GM12878 (cell line): ENCODE data around the gene RAB12. TPM values are rescaled to one million over a fixed set of nuclear protein-coding genes. Genes with fewer than 3 reads are reported as not detected.
"Not testable (repeated sequence)": the region's sequence is repeated elsewhere in the genome, so short reads cannot be mapped to it uniquely, and the experiment has no call there.

Experiments
- ATAC-seq: fragments of 200-7000 bp; cut with Tn5 transposase; 3 replicates; pipeline ENCODE4 v1.9.1; 2020; ENCODE audit warnings: mild to moderate bottlenecking, moderate library complexity
- BruUV-seq: library from RNA; stranded (reverse); fragments of 400-500 nt; replicated peaks from 2 replicates; lab custom pipeline; 2021; lab: Mats Ljungman, UMichigan
- CTCF ChIA-PET: fragments of 300-600 bp; sonication (Branson Sonifier 250); formaldehyde crosslinking; extraction: SDS; loops from one replicate; lab custom pipeline; 2021; ENCODE audit warnings: inconsistent platforms; lab: Yijun Ruan, JAX
- POLR2A ChIA-PET: fragments of 350-600 bp; formaldehyde crosslinking; extraction: SDS; loops from one replicate; lab custom pipeline; 2021; ENCODE audit warnings: inconsistent platforms; lab: Charles Lee
- RAD21 ChIA-PET: fragments of 300-600 bp; sonication (Branson Sonifier 250); formaldehyde crosslinking; loops from one replicate; lab custom pipeline; 2023; ENCODE audit warnings: antibody characterized with exemption; ENCODE audit not compliant: unreplicated experiment; lab: Charles Lee
- SMC1A ChIA-PET: fragments of 300-600 bp; sonication (Branson Sonifier 250); formaldehyde crosslinking; loops from one replicate; lab custom pipeline; 2023; ENCODE audit not compliant: unreplicated experiment, uncharacterized antibody; lab: Charles Lee
- DNase-seq: peaks from one replicate; pipeline ENCODE4 v3.0.0-alpha.2; 2011; ENCODE audit warnings: low read depth, low spot score
- FAIRE-seq: peaks from 3 replicates; lab custom pipeline; 2011; peaks lifted over from hg19 to GRCh38; lab: Jason Lieb, UNC
- H2AFZ ChIP-seq: 2 replicates; pipeline ENCODE4 v1.6.0; 2011; ENCODE audit warnings: low read depth, low read length, control low read depth; ENCODE audit not compliant: control insufficient read depth
- H3K27ac ChIP-seq: 2 replicates; pipeline ENCODE4 v1.5.1; 2011; ENCODE audit warnings: control low read depth; ENCODE audit not compliant: control insufficient read depth, insufficient read depth
- H3K27me3 ChIP-seq, 2 experiments: replicated peaks in 1 of 2; 2 replicates each; pipeline versions ENCODE4 v1.6.0 to v1.6.1; 2011; ENCODE audit warnings: low read length in 1 of 2; ENCODE audit not compliant: control insufficient read depth in 2 of 2, insufficient read depth in 2 of 2
- H3K36me3 ChIP-seq, 2 experiments: 2 replicates each; pipeline ENCODE4 v1.5.1; 2011; ENCODE audit warnings: low read length in 1 of 2; ENCODE audit not compliant: control insufficient read depth in 2 of 2, insufficient read depth in 2 of 2
- H3K4me1 ChIP-seq: 2 replicates; pipeline ENCODE4 v1.6.1; 2011; ENCODE audit warnings: mild to moderate bottlenecking, low read length, moderate library complexity, mixed read lengths; ENCODE audit not compliant: control insufficient read depth, insufficient read depth
- H3K4me2 ChIP-seq: 2 replicates; pipeline ENCODE4 v1.6.0; 2011; ENCODE audit warnings: control low read depth; ENCODE audit not compliant: control insufficient read depth, insufficient read depth
- H3K4me3 ChIP-seq: fragments of 200-600 bp; sonication (generic); 2 replicates; pipeline ENCODE4 v1.5.1; 2016
- H3K79me2 ChIP-seq: 2 replicates; pipeline ENCODE4 v1.6.0; 2011; ENCODE audit warnings: low read length; ENCODE audit not compliant: control insufficient read depth, insufficient read depth
- H3K9ac ChIP-seq: 2 replicates; pipeline ENCODE4 v1.8.0; 2011; ENCODE audit warnings: low read length, control low read depth, mixed read lengths; ENCODE audit not compliant: control insufficient read depth, insufficient read depth
- H3K9me3 ChIP-seq: replicated peaks from 3 replicates; pipeline ENCODE4 v1.5.1; 2011; ENCODE audit warnings: mild to moderate bottlenecking, low read length; ENCODE audit not compliant: control insufficient read depth, insufficient read depth
- H4K20me1 ChIP-seq: 2 replicates; pipeline ENCODE4 v1.6.0; 2011; ENCODE audit not compliant: control insufficient read depth, insufficient read depth
- CREM ChIP-seq: IDR thresholded peaks from 2 replicates; pipeline ENCODE4 v1.6.1; 2014; ENCODE audit warnings: antibody characterized with exemption, low read depth
- EP300 ChIP-seq, 2 experiments: fragments of 150-350 bp in 1 of 2; IDR thresholded peaks; 2 replicates each; pipeline ENCODE4 v1.6.1; 2011 to 2012; ENCODE audit warnings: low read depth in 2 of 2, low read length in 2 of 2, borderline replicate concordance in 1 of 2, improper control_type of control experiment in 1 of 2, inconsistent platforms in 1 of 2; ENCODE audit not compliant: control insufficient read depth in 1 of 2
- ETV6 ChIP-seq, 2 experiments: fragments of 450-650 bp in 1 of 2; IDR thresholded peaks in 1 of 2; conservative IDR thresholded peaks in 1 of 2; 2 replicates each; pipeline ENCODE4 v1.6.1; 2014; ENCODE audit warnings: antibody characterized with exemption in 1 of 2, borderline replicate concordance in 1 of 2, low read depth in 1 of 2, mild to moderate bottlenecking in 1 of 2, moderate library complexity in 1 of 2
- SP1 ChIP-seq: IDR thresholded peaks from one replicate; pipeline ENCODE4 v1.6.1; 2011; ENCODE audit warnings: low read depth, low read length
- ZBTB4 ChIP-seq: fragments of 450-650 bp; formaldehyde crosslinking; IDR thresholded peaks from 2 replicates; pipeline ENCODE4 v1.4.0; 2022; ENCODE audit warnings: mild to moderate bottlenecking, moderate library complexity
- ZNF274 ChIP-seq: IDR thresholded peaks from one replicate; pipeline ENCODE4 v1.8.0; 2011; ENCODE audit not compliant: insufficient read length, insufficient read depth
- WGBS: methylation state at CpG from one replicate; pipeline ENCODE4 v1.1.6; 2016; ENCODE audit warnings: low lambda C conversion rate; ENCODE audit not compliant: insufficient replicate concordance, insufficient coverage; ENCODE audit errors: missing lambda C conversion rate; 5-methylcytosine and 5-hydroxymethylcytosine counted together
- in situ Hi-C: fragments of 300-500 bp; cut with MboI; formaldehyde crosslinking; loops from 9 replicates; pipeline ENCODE4 v1.14.3; 2018; ENCODE audit warnings: mixed read lengths
- intact Hi-C: fragments of 100-400 bp; cut with micrococcal nuclease; formaldehyde crosslinking; loops from one replicate; pipeline ENCODE4 v1.14.2; 2022; ENCODE audit not compliant: unreplicated experiment
- polyA plus RNA-seq, 11 experiments: library from polyadenylated mRNA; depleted of rRNA in 4 of 11; unstranded in 6 of 11; stranded (reverse) in 5 of 11; fragments of >200 nt; fragmentation: Nextera tagmentation in 4 of 11; fragmentation: Illumina TruSeq in 1 of 11; extraction: Ambion mirVana in 4 of 11; extraction: Trizol in 1 of 11; gene quantifications; 1 replicate in 1 of 11; 2 replicates in 10 of 11; pipeline versions ENCODE4 v1.2.1 to v1.2.3, GENCODE V29; 2011 to 2016; ENCODE audit warnings: inconsistent platforms in 2 of 11, missing spikeins in 2 of 11, low read depth in 1 of 11
- total RNA-seq, 4 experiments: library from RNA; depleted of rRNA in 3 of 4; stranded (reverse); fragments of >200 nt in 3 of 4; fragmentation: Illumina TruSeq in 1 of 4; extraction: Trizol in 1 of 4; gene quantifications; 2 replicates each; pipeline versions ENCODE4 v1.2.1 to v1.2.3, GENCODE V29; 2013 to 2021

Gene RAB12
- total and polyA plus RNA-seq, 10 of the 15 experiments (the other 5 are each of a cell fraction or from before 2014, with no cell fraction given): 0.71 to 29.8 (median 14.0) TPM

- ATAC-seq, BruUV-seq, H3K9me3 ChIP-seq, H3K4me2 ChIP-seq, H3K4me1 ChIP-seq, H3K9ac ChIP-seq, CTCF ChIA-PET, H2AFZ ChIP-seq, H4K20me1 ChIP-seq, H3K4me3 ChIP-seq, RAD21 ChIA-PET, FAIRE-seq, H3K27ac ChIP-seq, H3K27me3 ChIP-seq, intact Hi-C loops, DNase-seq: not testable (repeated sequence)
- ChIA-PET POLR2A (interaction anchor here (0.6 kb wide), 1 partner anchor 23 kb away, joined by 4 read pairs; no protein-coding TSS in a partner anchor), SMC1A (interaction anchor here (1.1 kb wide), 1 partner anchor 21 kb away, joined by 3 read pairs; no protein-coding TSS in a partner anchor)
- in situ Hi-C loops: loop anchor here (25.0 kb wide), 1 partner anchor 1290 kb away; the partner anchor contains the start of gene VAPA
- H3K79me2 ChIP-seq: peaks cover 52% of the 10 kb centered on the region
- over 99% methylated on average over 9 of the region's 10 CpGs for WGBS
- H3K36me3 ChIP-seq: peaks cover 3 to 19% of the 10 kb centered on the region in 2 experiments; a peak in 3 of 4 replicates
Observed at GRCh38 chr18:8622625-8623024, 13.4 kb downstream of the RAB12 start.

GRCh38 chr18:8623549-8624106 is 14.4 kb downstream of the RAB12 start:
- in situ Hi-C loops (loop anchor here (25.0 kb wide), 1 partner anchor 1289 kb away; the partner anchor contains the start of gene VAPA), intact Hi-C loops (no loop called here)
- BruUV-seq: no TSS peak
- H3K9me3 ChIP-seq: peaks cover 7% of the 10 kb centered on the region; the same call in 2 of the 3 replicates
- 24% methylated on average over 4 of the region's 4 CpGs for WGBS
- H3K79me2 ChIP-seq: peaks cover 49% of the 10 kb centered on the region
- H3K27ac ChIP-seq: peak overlapping the region; percentile 25; the same call in 1 of the 2 replicates
- ATAC-seq (peak; percentile 90), DNase-seq (no peak), FAIRE-seq (peak; percentile 76)
- ChIA-PET SMC1A (interaction anchor here (0.6 to 1.2 kb wide), 4 partner anchors 17 to 438 kb away, joined by 3 to 8 read pairs (median 3); no protein-coding TSS in a partner anchor), CTCF (interaction anchor here (0.9 to 2.0 kb wide), 4 partner anchors 10 to 144 kb away, joined by 3 to 7 read pairs (median 4); no protein-coding TSS in a partner anchor), RAD21 (interaction anchor here (0.8 kb wide), 1 partner anchor 20 kb away, joined by 3 read pairs; no protein-coding TSS in a partner anchor), POLR2A (interaction anchor here (1.1 kb wide), 1 partner anchor 22 kb away, joined by 3 read pairs; no protein-coding TSS in a partner anchor)
- H3K4me3 ChIP-seq: peak overlapping the region; percentile 30; the same call in 1 of the 2 replicates
- no peaks in the 10 kb centered on the region for H4K20me1 ChIP-seq
- no peak overlapping the region for H3K9ac ChIP-seq
- H3K4me2 ChIP-seq: peak overlapping the region; percentile 54
- H3K27me3 ChIP-seq: no peaks in the 10 kb centered on the region
- peaks cover 8% of the 10 kb centered on the region for H3K4me1 ChIP-seq
- no peak overlapping the region for H2AFZ ChIP-seq
- H3K36me3 ChIP-seq: peaks cover 3 to 19% of the 10 kb centered on the region in 2 experiments; a peak in 3 of 4 replicates
- no peak for TF ChIP-seq SP1
- no peak for TF ChIP-seq CREM
- TF ChIP-seq ZNF274: no peak
- 0 out of 4 replicates have a peak, but pooled peaks of 1 of the 2 experiments have one; percentile 11 for TF ChIP-seq ETV6 (conservative IDR thresholded peaks at IDR 0.05 in 1 of 2, IDR thresholded peaks at IDR 0.05 in 1 of 2; ENCODE audit: borderline replicate concordance in 1 of 2, low read depth in 1 of 2)
- TF ChIP-seq ZBTB4 (CRISPR knock-in tag): no peak
- TF ChIP-seq EP300 (IDR thresholded peaks at IDR 0.05; ENCODE audit: borderline replicate concordance in 1 of 2, control insufficient read depth in 1 of 2, low read depth in 2 of 2, low read length in 2 of 2): no peak
